ENCODE measurements around the gene EPB41L5. TPM values are rescaled to one million over a fixed set of nuclear protein-coding genes. Genes with fewer than 3 reads are reported as not detected.
"Not testable (repeated sequence)": the region's sequence is repeated elsewhere in the genome, so short reads cannot be mapped to it uniquely, and the experiment has no call there.

Gene EPB41L5
- total and polyA plus RNA-seq, 7 donors = 8.2 to 24.3 (median 16.9) TPM

DNA sequence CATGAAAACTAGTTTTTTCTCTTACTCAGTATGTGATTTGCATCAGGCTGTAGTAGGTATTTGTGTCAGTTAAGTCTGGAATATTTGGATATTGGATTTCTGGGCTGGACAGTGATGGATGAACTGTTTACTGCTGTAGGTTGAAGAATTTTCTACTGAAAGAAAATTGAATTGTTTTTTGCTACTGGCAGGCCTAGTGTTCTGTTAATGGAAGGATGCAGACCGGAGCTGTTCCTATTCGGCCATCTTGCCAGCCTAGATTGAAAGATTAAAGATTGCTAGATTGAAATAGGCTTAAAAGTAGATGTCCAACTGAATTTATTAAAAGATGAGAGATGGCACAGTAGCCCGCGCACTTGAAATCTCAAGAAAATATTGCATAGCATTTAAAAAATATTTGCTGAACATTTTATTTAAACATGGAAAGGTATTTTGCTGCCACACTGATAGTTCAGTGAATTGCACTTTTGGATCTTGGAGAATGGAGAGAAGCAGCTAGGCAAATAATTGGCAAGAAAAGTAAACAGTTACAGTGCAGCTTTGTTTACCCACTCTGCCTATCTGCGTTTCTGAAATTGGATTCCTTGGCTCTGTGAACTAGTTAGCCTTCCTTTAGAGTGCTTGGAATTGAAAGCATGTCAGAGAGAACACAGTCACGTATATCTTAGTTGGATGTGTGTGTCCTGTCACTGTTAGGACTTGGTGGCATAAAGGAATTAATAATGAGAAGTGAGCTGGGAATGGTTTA, 54.1 kb downstream of the EPB41L5 start:
- TF ChIP-seq POLR2AphosphoS5 (IDR thresholded peaks at IDR 0.05) (no peak), CTCF (IDR thresholded peaks at IDR 0.05) (no peak), EP300 (IDR thresholded peaks at IDR 0.05) (no peak), POLR2A (IDR thresholded peaks at IDR 0.05) (no peak)

DNA sequence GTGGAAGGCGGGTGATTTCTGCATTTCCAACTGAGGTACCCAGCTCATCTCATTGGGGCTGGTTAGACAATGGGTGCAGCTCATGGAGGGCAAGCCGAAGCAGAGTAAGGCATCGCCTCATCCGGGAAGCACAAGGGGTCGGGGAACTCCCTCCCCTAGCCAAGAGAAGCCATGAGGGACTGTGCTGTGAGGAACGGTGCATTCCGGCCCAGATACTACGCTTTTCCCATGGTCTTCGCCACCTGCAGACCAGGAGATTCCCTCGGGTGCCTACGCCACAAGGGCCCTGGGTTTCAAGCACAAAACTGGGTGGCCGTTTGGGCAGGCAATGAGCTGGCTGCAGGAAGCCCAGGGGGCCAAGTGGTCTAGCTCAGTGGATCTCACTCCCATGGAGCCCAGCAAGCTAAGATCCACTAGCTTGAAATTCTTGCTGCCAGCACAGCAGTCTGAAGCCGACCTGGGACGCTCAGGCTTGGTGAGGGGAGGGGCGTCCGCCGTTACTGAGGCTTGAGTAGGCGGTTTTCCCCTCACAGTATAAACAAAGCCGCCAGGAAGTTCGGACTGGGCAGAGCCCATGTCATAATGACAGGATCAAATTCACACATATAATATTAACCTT, 55.3 kb downstream of the EPB41L5 start:
- H3K36me3 ChIP-seq; intact Hi-C loops (cut with DNase I); H3K9me3 ChIP-seq; H3K27me3 ChIP-seq; H3K4me3 ChIP-seq; DNase-seq; H3K27ac ChIP-seq: not testable (repeated sequence)
- WGBS, 2 donors = 96 to 97% methylated on average over 20 of the region's 20 CpGs
- peaks cover 0 to 31% (median 16%) of the 10 kb centered on the region in 4 donors for H3K4me1 ChIP-seq

More for the DNA sequence above, 54.1 kb downstream of the EPB41L5 start:
- Histone ChIP-seq H3K9me3 (no peaks in the 10 kb centered on the region), H3K36me3 (no peaks in the 10 kb centered on the region), H3K27me3 (no peaks in the 10 kb centered on the region), H3K4me3 (no peak overlapping the region), H3K27ac (no peak overlapping the region), H3K4me1 (peaks cover 0 to 31% (median 16%) of the 10 kb centered on the region in 4 donors)
- WGBS, 2 donors = 18 to 56% methylated on average over 6 of the region's 6 CpGs
- DNase-seq = no peak
- intact Hi-C loops (cut with DNase I) = no loop called here

DNA sequence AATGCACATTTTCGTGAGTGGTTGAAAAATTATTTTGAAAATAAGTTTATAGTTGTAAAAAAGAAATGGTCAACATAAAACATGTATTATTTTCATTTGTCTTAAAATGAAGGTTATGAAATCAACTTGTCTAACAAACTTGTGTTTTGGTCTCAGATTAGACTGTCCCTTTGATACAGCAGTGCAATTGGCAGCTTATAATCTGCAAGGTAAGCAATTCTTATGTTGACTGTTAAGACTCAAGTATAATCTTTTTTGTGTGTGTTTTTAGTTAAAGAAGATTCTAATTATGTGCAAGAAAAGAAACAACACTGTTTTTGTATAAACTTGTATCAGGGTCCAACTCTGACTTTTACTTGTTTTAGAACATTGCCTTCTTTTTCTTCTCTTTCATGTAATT, 62.7 kb downstream of the EPB41L5 start:
- H3K4me1 ChIP-seq = no peaks in the 10 kb centered on the region
- H3K27ac ChIP-seq = no peak overlapping the region
- no peak for DNase-seq
- no peak for TF ChIP-seq POLR2AphosphoS5 (IDR thresholded peaks at IDR 0.05)
- WGBS, 2 donors = 91 to 94% methylated on average over 1 of the region's 1 CpG
- peaks cover 0 to 10% (median 0%) of the 10 kb centered on the region in 4 donors for H3K36me3 ChIP-seq
- no peak overlapping the region for H3K4me3 ChIP-seq
- H3K9me3 ChIP-seq = no peaks in the 10 kb centered on the region
- H3K27me3 ChIP-seq = no peaks in the 10 kb centered on the region
- intact Hi-C loops (cut with DNase I) = no loop called here

DNA sequence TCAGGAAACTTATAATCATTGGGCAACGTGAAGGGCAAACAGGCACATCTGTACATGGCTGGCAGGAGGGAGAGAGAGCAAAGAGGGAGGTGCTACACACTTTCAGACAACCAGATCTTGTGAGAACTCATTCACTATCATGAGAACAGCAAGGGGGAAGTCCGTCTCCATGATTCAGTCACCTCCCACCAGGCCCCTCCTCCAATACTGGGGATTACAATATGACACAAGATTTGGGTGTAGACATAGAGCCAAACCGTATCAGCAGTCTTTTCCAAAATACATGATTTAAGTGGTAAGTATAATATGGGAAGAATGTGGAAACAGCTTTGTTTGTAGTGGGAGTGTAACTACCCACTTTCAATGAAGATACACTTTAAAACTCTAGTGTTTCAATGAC, 65.0 kb downstream of the EPB41L5 start:
- no peak overlapping the region for H3K27ac ChIP-seq

DNA sequence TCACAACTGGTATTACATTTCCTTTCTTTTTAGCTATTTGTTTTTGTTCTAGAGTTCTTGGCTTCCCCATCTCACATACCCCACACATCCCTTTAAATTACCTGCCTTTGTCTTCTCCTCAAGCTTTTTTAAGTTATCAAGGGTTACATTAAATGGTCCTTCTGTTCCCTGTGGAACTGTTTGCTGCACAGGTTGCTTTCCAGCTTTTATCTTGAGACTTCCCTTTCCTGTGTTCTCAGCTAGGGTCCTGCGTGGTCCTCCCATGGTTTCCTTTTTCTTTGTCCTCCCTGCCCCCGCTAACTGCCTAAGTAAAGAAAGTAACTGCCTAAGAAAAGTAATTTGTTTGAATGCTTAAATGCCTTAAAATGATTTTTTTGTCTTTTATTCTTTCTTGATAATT, 66.8 kb downstream of the EPB41L5 start:
- H3K36me3 ChIP-seq = peaks cover 0 to 10% (median 0%) of the 10 kb centered on the region in 4 donors
- intact Hi-C loops (cut with DNase I) = no loop called here
- DNase-seq = no peak
- no peaks in the 10 kb centered on the region for H3K27me3 ChIP-seq
- TF ChIP-seq EP300 (IDR thresholded peaks at IDR 0.05) (no peak), CTCF (IDR thresholded peaks at IDR 0.05) (no peak), POLR2AphosphoS5 (IDR thresholded peaks at IDR 0.05) (no peak), POLR2A (IDR thresholded peaks at IDR 0.05) (no peak)
- H3K27ac ChIP-seq = no peak overlapping the region
- no peaks in the 10 kb centered on the region for H3K4me1 ChIP-seq
- no peaks in the 10 kb centered on the region for H3K9me3 ChIP-seq
- no peak overlapping the region for H3K4me3 ChIP-seq
- 71 to 90% methylated on average over 2 of the region's 2 CpGs for WGBS, 2 donors

More for the DNA sequence above, 65.0 kb downstream of the EPB41L5 start:
- no peak for TF ChIP-seq EP300 (IDR thresholded peaks at IDR 0.05)
- TF ChIP-seq POLR2A (IDR thresholded peaks at IDR 0.05) = no peak
- TF ChIP-seq POLR2AphosphoS5 (IDR thresholded peaks at IDR 0.05) = no peak
- no peak for TF ChIP-seq CTCF (IDR thresholded peaks at IDR 0.05)
- no peaks in the 10 kb centered on the region for H3K4me1 ChIP-seq
- peaks cover 0 to 10% (median 0%) of the 10 kb centered on the region in 4 donors for H3K36me3 ChIP-seq
- 77 to 81% methylated on average over 3 of the region's 3 CpGs for WGBS, 2 donors
- H3K4me3 ChIP-seq = no peak overlapping the region
- intact Hi-C loops (cut with DNase I) = no loop called here
- H3K27me3 ChIP-seq = no peaks in the 10 kb centered on the region
- DNase-seq = no peak
- no peaks in the 10 kb centered on the region for H3K9me3 ChIP-seq

Measured in sigmoid colon (tissue), 7 donors.